GM18858 (cell line): ENCODE measurements around the gene LMAN2.
A peak's percentile ranks its signal among the peaks of the same experiment; 100 is the strongest.
"Not testable (repeated sequence)": the region's sequence is repeated elsewhere in the genome, so short reads cannot be mapped to it uniquely, and the experiment has no call there.

ENCODE experiments used
- ATAC-seq: cut with Tn5 transposase; IDR thresholded peaks from one replicate; pipeline ENCODE4 v1.9.1; 2021; ENCODE audit not compliant: unreplicated experiment

The LMAN2 gene

GRCh38 chr5:177365845-177366527, 14.5 kb upstream of the LMAN2 start:
- ATAC-seq = no peak

DNA sequence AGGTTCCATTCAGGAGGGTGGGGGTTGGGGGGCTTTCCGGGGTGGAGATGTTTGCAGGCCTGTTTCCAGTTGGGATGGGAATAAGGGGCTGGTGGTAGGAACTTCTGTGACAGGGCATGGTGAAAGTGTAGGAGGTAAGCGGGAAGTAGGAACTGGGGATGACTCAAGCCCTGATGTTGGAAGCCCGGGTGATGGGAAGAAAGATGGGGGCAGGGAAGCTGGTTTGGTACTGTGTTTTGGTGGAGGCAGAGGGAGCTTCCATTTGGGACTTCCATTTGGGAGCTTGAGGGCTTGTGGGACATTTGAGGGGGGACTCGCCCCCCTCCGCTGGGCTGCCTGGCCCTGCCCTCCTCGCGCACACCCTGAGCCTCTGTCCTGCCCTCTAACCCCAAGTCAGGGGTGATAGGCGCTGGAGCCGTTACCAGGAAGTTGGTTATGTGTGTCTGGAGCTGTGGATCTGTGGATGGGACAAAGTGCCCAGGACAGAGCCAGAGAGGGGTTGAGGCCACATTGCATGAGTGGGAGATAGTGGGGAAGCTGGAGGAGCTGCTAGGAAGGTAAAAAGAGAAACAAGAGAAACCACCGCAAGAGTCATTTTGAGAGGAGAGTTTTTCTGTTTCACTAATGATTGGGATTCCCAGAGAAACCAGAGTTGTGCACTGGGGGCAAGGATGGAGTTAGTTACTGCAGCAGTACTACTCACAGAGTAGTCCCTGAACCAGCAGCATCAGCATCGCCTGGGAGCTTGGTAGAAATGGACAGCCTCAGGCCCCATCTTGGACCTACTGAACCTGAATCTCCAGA, 12.9 kb upstream of the LMAN2 start:
- ATAC-seq = no peak

- no peak for ATAC-seq
Measured at GRCh38 chr5:177363565-177363964, 12.1 kb upstream of the LMAN2 start.

- no peak for ATAC-seq
Measured at GRCh38 chr5:177362610-177363507, 11.4 kb upstream of the LMAN2 start.

DNA sequence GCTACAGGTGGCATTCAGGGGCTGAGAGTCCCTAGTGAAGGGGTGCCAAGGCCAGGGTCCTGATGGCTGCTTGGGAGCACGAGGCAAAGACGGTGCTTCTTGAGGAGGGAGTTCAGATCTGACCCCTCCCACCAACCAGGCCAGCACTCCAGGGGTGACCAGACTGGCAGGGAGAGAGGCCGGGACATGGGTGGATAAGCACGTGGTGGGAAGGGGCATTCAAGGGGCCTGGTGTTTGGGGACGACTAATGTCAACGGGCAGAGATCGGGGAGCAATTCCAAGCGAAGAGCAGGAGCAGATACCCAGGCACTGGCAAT, 10.8 kb upstream of the LMAN2 start:
- ATAC-seq = no peak

DNA sequence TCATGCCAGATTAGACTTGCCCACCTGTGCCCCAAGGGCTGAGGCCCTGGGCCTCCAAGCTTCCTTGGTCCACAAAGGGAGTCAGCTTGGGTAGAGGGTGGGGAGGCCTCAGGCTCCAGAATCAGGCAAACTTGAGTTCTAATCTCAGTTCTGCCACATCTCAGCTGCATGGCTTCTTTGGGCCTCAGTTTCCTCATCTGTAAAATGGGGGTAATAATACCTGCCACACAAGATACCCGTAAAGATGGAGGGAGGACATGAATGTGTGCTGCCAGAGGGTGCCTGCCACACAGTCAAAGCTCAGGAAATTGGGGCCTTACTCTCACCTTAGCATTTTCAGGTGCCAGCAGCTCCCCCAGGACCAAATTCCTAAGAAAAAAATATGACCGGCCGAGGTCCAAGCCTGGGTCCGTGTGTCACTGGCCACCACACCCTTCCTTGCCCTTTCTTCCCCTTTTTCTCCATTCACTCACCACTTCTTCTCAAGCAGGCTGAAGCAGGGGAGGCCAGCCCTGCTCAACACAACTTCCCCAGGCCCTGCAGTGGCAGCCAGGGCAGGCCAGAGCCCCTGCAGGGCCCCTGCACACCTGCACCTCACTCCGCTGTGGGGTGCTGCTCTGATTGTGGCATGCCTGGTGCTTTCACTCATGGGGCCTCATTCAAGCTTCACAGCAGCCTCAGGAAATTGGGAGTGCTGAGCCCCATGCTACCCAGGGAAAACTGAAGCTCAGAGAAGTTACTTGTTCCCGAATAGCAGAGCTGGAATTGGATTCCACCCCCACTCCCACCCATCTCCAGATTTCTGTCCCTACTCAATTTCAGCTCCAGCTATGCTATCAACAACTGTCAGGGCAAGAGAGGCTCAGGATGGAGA, 10.2 kb upstream of the LMAN2 start:
- no peak for ATAC-seq

GRCh38 chr5:177360740-177361139, 9.3 kb upstream of the LMAN2 start:
- ATAC-seq = not testable (repeated sequence)

- no peak for ATAC-seq
Measured at GRCh38 chr5:177359860-177360259, 8.4 kb upstream of the LMAN2 start.

GRCh38 chr5:177359451-177359851, 8.0 kb upstream of the LMAN2 start:
- ATAC-seq = no peak

- ATAC-seq = no peak
Measured at GRCh38 chr5:177358370-177358819, 6.9 kb upstream of the LMAN2 start.

GRCh38 chr5:177357459-177358351, 6.2 kb upstream of the LMAN2 start, which contains the start of gene RGS14:
Gene RGS14, plus strand, starts transcription at chr5:177357924. Its CDS starts 101 bp downstream, at chr5:177358025.
- peak; percentile 80 for ATAC-seq

GRCh38 chr5:177357146-177357458, 5.6 kb upstream of the LMAN2 start:
- ATAC-seq = no peak

- no peak for ATAC-seq
Measured at GRCh38 chr5:177356746-177357145, 5.3 kb upstream of the LMAN2 start.

- ATAC-seq = no peak
Measured at GRCh38 chr5:177355868-177356168, 4.3 kb upstream of the LMAN2 start.

DNA sequence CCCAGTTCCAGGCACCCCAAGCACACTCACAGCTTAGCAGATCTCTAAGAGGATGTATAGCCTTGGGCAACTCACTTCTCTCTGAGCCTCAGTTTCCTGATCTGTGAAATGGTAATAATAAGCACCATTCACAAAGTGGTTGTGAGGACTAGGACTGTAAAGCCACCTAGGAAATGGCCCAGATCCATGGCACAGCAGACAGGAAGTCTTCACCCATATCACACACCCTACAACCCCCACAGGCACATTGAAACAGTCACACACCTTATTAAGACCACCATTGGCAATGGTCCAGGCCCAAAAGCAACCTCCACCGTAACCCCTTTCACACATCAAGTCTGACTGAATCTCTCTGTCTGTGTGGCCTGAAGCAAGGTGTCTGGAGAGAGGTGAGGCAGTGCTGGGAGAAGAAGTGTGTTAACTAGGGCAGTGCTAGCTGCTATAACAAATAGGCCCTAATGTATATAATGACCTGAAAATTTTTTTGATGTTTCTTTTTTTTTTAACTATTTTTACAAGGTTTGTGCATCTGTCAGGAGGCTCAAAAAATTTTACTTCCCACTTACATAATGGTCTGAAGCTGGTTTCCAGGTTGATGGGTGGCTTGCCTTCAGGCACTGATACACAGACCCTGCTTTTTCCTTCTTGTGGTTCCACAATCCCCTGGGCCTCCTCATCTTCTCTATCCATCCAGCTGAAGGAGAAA, 3.8 kb upstream of the LMAN2 start:
- no peak for ATAC-seq

GRCh38 chr5:177354711-177355110, 3.2 kb upstream of the LMAN2 start:
- ATAC-seq = no peak

GRCh38 chr5:177354256-177354655, 2.8 kb upstream of the LMAN2 start:
- no peak for ATAC-seq

GRCh38 chr5:177353093-177353492, 1.6 kb upstream of the LMAN2 start:
- ATAC-seq = no peak

- ATAC-seq = no peak
Measured at GRCh38 chr5:177350776-177351391, 584 bp downstream of the LMAN2 start.
